Calu3 (cell line): ENCODE data around the gene CNTNAP2. TPM values are rescaled to one million over a fixed set of nuclear protein-coding genes. Genes with fewer than 3 reads are reported as not detected.
"Not testable (repeated sequence)": the region's sequence is repeated elsewhere in the genome, so short reads cannot be mapped to it uniquely, and the experiment has no call there.

Experiments
- BruUV-seq: library from RNA; stranded (reverse); fragments of 400-500 nt; replicated peaks from 2 replicates; lab custom pipeline; 2021; lab: Mats Ljungman, UMichigan
- CTCF ChIA-PET: fragments of 300-600 bp; sonication (Branson Sonifier 250); formaldehyde crosslinking; loops from one replicate; lab custom pipeline; 2022; ENCODE audit warnings: antibody characterized with exemption; lab: Charles Lee
- DNase-seq: peaks from one replicate; pipeline ENCODE4 v3.0.0; 2022
- H3K27ac Mint-ChIP-seq: one replicate; pipeline ENCODE4 v1.8.0; 2022; ENCODE audit warnings: mixed read lengths; ENCODE audit not compliant: unreplicated experiment
- H3K27me3 Mint-ChIP-seq: one replicate; pipeline ENCODE4 v1.8.0; 2022; ENCODE audit warnings: mixed read lengths; ENCODE audit not compliant: unreplicated experiment
- H3K36me3 Mint-ChIP-seq: one replicate; pipeline ENCODE4 v1.8.0; 2022; ENCODE audit warnings: mild to moderate bottlenecking, moderate library complexity, mixed read lengths; ENCODE audit not compliant: insufficient read depth, unreplicated experiment
- H3K4me1 Mint-ChIP-seq: one replicate; pipeline ENCODE4 v1.8.0; 2022; ENCODE audit warnings: mild to moderate bottlenecking, low read depth, mixed read lengths; ENCODE audit not compliant: unreplicated experiment
- H3K4me3 Mint-ChIP-seq: one replicate; pipeline ENCODE4 v1.8.0; 2022; ENCODE audit warnings: mild to moderate bottlenecking, low read depth, moderate library complexity, mixed read lengths; ENCODE audit not compliant: unreplicated experiment
- H3K9me3 Mint-ChIP-seq: one replicate; pipeline ENCODE4 v1.8.0; 2022; ENCODE audit warnings: low read depth, mixed read lengths; ENCODE audit not compliant: unreplicated experiment
- CTCF ChIP-seq: fragments of 200-600 bp; IDR thresholded peaks from one replicate; pipeline ENCODE4 v1.8.0; 2022; ENCODE audit warnings: antibody characterized with exemption; ENCODE audit not compliant: unreplicated experiment
- intact Hi-C: fragments of 100-400 bp; cut with micrococcal nuclease; formaldehyde crosslinking; loops from one replicate; pipeline ENCODE4 v1.10.0; 2022; ENCODE audit not compliant: unreplicated experiment
- total RNA-seq: library from RNA; stranded (reverse); gene quantifications from 2 replicates; pipeline ENCODE4 v1.2.3, GENCODE V29; 2022

The CNTNAP2 gene
- total RNA-seq, 1 experiment from 2014 or later = 1.1 TPM

GRCh38 chr7:148290538-148290937 lies 2173.9 kb downstream of the CNTNAP2 start:
- CTCF ChIA-PET = no interaction called here
- H3K9me3 Mint-ChIP-seq = no peaks in the 10 kb centered on the region
- DNase-seq = no peak
- peaks cover 30% of the 10 kb centered on the region for H3K27me3 Mint-ChIP-seq
- no peak overlapping the region for H3K27ac Mint-ChIP-seq
- intact Hi-C loops = no loop called here
- no TSS peak for BruUV-seq
- no peaks in the 10 kb centered on the region for H3K36me3 Mint-ChIP-seq
- H3K4me3 Mint-ChIP-seq = no peak overlapping the region
- no peaks in the 10 kb centered on the region for H3K4me1 Mint-ChIP-seq
- no peak for TF ChIP-seq CTCF

- Mint-ChIP-seq H3K36me3 (no peaks in the 10 kb centered on the region), H3K4me3 (no peak overlapping the region), H3K4me1 (no peaks in the 10 kb centered on the region), H3K27ac (no peak overlapping the region), H3K9me3 (peaks cover under 1% of the 10 kb centered on the region), H3K27me3 (peaks cover 18% of the 10 kb centered on the region)
- intact Hi-C loops = no loop called here
- CTCF ChIA-PET = no interaction called here
- BruUV-seq = no TSS peak
- no peak for DNase-seq
- no peak for TF ChIP-seq CTCF
Measured at GRCh38 chr7:148291799-148292198, 2175.2 kb downstream of the CNTNAP2 start.

DNA sequence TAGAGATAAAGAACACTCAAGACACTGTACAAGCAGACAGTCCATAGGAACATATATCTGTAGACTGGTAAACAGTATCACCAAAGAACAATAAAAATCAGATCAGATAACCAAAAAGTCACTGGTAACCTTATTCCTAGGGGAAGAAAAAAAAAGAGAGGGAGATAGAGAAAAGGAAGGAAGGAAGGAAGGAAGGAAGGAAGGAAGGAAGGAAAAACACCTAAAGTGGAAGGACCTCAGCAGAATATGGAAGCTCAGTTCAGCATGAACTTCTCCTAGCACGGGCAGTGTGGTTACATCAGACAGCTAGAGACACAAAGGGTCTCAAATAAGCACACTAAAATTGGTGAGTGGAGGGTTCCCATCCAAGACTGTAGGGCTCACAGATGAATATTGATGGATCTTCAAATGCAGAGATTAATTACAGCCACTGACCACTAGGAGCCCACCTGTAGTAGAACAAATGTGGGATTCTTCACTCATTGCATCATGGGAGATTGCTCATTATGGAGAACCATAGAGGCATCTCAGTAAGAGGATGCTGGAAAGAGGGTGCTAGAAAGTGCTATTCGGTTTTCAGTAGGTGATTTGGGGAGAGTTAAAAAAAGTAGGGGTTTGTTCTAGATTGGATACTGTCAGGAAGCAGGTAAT lies 2180.5 kb downstream of the CNTNAP2 start:
- CTCF ChIA-PET = interaction anchor here (0.9 kb wide), 1 partner anchor 10 kb away, joined by 7 read pairs; no protein-coding TSS in a partner anchor
- no TSS peak for BruUV-seq
- H3K4me1 Mint-ChIP-seq = no peaks in the 10 kb centered on the region
- TF ChIP-seq CTCF = no peak
- no peak overlapping the region for H3K27ac Mint-ChIP-seq
- DNase-seq = no peak
- no peaks in the 10 kb centered on the region for H3K36me3 Mint-ChIP-seq
- H3K27me3 Mint-ChIP-seq = peaks cover 12% of the 10 kb centered on the region
- intact Hi-C loops = no loop called here
- no peak overlapping the region for H3K4me3 Mint-ChIP-seq
- H3K9me3 Mint-ChIP-seq = peaks cover 3% of the 10 kb centered on the region

DNA sequence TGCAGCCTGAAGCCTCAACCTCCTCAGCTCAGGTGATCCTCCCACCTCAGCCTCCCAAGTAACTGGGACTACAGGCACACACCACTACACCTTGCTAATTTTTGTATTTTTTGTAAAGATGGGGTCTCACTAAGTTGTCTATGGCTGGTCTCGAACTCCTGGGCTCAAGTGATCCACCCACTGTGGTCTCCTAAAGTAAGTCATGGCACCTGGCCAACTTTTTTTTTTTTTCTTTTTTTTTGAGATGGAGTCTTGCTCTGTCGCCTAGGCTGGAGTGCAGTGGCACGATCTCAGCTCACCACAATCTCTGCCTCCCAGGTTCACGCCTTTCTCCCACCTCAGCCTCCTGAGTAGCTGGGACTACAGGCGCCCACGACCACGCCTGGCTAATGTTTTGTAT lies 2182.2 kb downstream of the CNTNAP2 start:
- H3K27ac Mint-ChIP-seq, H3K27me3 Mint-ChIP-seq, intact Hi-C loops, BruUV-seq, H3K4me3 Mint-ChIP-seq, H3K9me3 Mint-ChIP-seq, CTCF ChIA-PET, H3K36me3 Mint-ChIP-seq, DNase-seq, H3K4me1 Mint-ChIP-seq: not testable (repeated sequence)
